ENCODE measurements around the gene CTNNA3.

Gene CTNNA3

GRCh38 chr10:66837990-66838389 lies 858.0 kb downstream of the CTNNA3 start:
- no peak overlapping the region for H3K4me3 ChIP-seq (ENCODE audit: low read length)
- no peak for DNase-seq (ENCODE audit: low read depth)
- TF ChIP-seq CTCF (conservative IDR thresholded peaks at IDR 0.05; ENCODE audit: low read depth, low read length), result no peak

DNA sequence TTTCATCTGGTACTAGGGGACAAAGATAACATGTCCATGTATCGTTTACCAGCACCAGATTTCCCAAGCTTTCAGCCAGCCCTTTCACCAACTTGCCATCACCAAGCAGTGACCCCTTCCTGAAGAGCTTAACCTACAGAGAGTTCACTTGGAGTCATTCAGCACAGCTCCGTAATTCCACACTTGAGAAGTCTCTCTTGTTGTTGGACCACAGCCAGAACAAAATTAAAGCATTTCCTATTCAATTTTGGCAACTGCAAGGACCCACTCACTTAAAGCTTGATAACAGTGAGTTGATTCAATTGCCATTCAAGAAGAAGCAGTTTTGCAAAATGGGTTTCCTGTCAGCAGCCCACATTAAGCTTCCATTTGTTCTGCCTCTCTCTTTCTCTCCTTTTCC lies 858.7 kb downstream of the CTNNA3 start:
- H3K4me3 ChIP-seq (ENCODE audit: low read length), result no peak overlapping the region
- no peak for TF ChIP-seq CTCF (conservative IDR thresholded peaks at IDR 0.05; ENCODE audit: low read depth, low read length)
- DNase-seq (ENCODE audit: low read depth), result peak; percentile 81

- no peak overlapping the region for H3K4me3 ChIP-seq (ENCODE audit: low read length)
- DNase-seq (ENCODE audit: low read depth), result no peak
- no peak for TF ChIP-seq CTCF (conservative IDR thresholded peaks at IDR 0.05; ENCODE audit: low read depth, low read length)
Measured at GRCh38 chr10:66836771-66837170, 859.2 kb downstream of the CTNNA3 start.

DNA sequence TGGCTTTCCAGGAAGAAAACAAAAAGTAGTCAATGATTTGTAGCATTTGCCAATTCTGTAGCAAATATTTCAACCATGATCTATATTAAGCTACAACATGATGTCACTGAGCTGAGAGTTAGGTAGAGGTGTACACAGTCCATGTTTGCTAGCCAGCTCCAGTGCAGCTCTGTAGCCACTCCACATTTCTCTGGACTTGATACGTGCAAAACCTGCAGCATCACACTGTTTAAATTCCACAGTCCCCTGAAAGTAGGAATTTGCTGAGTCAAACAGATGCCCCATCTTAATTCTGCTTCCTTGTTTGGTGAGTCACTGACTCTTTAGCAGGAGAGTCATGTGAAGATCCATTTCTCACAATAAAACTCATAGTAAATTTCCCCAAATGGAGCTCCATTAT lies 859.9 kb downstream of the CTNNA3 start:
- no peak overlapping the region for H3K4me3 ChIP-seq (ENCODE audit: low read length)
- peak; percentile 82 for DNase-seq (ENCODE audit: low read depth)
- TF ChIP-seq CTCF (conservative IDR thresholded peaks at IDR 0.05; ENCODE audit: low read depth, low read length), result no peak

DNA sequence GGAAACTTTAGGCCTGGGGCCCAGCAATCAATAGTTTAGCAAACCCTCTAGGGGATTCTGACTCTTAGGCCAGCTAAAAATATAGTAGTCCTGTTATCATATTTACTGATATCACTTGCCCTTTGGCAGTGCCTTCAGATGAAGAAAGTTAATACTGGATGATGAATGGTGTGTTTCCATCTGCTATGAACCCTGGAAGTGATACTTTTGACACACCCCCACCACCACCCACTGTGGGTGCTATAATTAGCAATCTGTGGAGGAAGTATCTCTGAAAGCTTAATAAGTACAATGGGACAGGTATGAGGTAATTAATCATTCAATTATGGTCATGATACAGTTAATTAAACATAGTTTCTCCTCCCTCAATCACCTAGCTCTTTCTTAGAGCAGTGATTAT lies 860.6 kb downstream of the CTNNA3 start:
- H3K4me3 ChIP-seq (ENCODE audit: low read length), result no peak overlapping the region
- TF ChIP-seq CTCF (conservative IDR thresholded peaks at IDR 0.05; ENCODE audit: low read depth, low read length), result no peak
- no peak for DNase-seq (ENCODE audit: low read depth)

DNA sequence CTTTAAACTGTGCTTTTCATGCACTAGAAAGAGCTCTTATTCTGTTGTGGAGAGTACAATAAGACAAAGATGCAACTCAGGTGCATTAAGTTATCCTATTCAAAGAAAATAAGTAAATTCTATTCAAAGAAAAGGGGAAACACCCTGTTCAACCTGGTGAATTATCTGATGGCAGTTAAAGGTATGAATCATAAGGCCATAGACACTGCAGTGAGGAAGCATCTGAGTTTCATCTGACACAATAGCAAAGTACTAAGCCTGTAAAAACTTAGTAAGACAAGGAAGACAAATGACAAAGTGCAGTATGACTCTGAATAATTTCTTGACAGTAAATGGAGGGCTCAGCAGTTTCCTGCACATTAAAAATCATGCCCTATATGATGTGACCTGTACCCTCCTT lies 861.2 kb downstream of the CTNNA3 start:
- no peak for TF ChIP-seq CTCF (conservative IDR thresholded peaks at IDR 0.05; ENCODE audit: low read depth, low read length)
- H3K4me3 ChIP-seq (ENCODE audit: low read length), result no peak overlapping the region
- DNase-seq (ENCODE audit: low read depth), result no peak

DNA sequence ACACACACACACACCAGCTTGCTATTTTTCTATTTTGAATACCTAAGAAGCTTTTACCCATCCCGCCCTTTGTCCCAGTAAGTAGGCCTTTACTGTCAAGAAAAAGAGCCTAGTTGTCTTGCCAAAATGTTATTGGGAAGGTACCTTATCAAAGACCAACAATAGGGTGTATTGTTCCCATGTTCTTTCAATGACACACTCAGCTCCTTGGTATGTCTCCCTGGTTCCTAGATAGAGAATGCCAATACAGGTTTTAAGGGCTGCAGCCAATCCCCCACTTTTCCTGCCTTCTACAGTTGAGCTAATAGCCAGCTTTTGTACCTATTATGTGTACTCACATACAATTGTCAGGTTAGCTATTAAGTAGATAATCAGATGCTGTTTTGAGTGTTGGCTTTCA lies 862.1 kb downstream of the CTNNA3 start:
- no peak overlapping the region for H3K4me3 ChIP-seq (ENCODE audit: low read length)
- TF ChIP-seq CTCF (conservative IDR thresholded peaks at IDR 0.05; ENCODE audit: low read depth, low read length), result no peak
- DNase-seq (ENCODE audit: low read depth), result no peak

All from retinal pigment epithelial cell (primary cell).